IPS DF 4.7 (cell line): ENCODE results near the gene MYO16.

Source experiments
- DNase-seq: peaks from one replicate; pipeline ENCODE4 v3.0.0-alpha.2; 2013; ENCODE audit warnings: low spot score; ENCODE audit errors: extremely low read depth

Gene MYO16

DNA sequence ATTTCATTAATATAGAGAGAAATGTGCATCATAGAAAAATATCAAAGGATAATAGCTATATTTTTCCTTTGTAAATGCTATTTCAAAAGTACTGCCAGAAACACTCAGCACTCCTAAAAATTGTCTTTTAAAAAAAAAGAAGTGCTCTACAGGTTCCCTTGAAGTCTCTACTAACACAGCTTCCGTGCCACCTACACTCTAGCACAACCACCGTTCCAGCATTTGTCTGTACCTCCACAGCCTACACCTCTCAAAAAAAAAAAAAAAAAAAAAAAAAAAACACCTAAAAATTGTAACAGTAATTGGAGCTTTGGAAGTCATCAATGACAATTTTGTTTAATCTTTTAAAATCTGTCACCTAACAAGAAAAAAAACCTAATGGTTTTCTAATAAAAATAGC lies 485.6 kb downstream of the MYO16 start:
- no peak for DNase-seq

GRCh38 chr13:109118521-109118920 lies 489.1 kb downstream of the MYO16 start:
- DNase-seq: no peak

DNA sequence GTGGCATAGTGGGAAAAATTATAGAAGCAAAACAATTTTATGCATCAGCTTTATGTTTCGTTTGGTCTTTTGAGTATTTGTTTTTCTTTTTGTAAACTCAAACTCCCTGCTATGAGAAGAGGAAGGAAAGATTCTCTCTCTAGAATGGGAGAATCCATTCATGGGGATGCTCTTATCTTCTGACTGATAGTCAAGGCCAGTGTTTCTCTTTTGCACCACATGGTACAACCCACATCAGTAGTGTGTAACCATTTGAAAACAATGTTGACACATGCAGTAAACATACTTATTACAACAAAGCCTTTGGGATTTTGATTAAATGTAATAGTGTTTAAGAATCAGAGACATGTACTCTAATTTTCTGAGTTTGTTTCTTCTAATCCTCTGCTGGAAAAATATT lies 490.5 kb downstream of the MYO16 start:
- DNase-seq: no peak

DNA sequence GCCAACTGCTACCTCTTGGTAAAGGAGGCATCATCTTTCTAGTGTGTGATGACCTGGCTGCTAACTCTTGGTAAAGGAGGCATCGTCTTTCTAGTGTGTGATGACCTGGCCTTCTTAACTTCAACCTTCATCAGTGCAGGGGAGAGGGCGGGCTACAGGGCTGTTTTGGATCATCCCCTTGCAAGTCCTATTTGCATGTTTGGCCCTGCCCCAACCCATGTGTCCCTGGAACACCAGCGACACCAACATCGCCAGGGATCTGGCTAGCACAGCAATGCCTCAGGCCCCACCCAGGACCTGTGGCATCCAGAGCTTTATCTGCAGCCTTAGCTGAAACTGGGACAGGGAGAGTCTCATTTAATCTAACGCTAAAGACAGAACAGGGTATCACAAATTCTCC lies 492.4 kb downstream of the MYO16 start:
- DNase-seq: no peak

- no peak for DNase-seq
These were observed 494.6 kb downstream of the MYO16 start for GRCh38 chr13:109123971-109124370.

GRCh38 chr13:109126178-109126577 lies 496.8 kb downstream of the MYO16 start:
- DNase-seq: no peak

DNA sequence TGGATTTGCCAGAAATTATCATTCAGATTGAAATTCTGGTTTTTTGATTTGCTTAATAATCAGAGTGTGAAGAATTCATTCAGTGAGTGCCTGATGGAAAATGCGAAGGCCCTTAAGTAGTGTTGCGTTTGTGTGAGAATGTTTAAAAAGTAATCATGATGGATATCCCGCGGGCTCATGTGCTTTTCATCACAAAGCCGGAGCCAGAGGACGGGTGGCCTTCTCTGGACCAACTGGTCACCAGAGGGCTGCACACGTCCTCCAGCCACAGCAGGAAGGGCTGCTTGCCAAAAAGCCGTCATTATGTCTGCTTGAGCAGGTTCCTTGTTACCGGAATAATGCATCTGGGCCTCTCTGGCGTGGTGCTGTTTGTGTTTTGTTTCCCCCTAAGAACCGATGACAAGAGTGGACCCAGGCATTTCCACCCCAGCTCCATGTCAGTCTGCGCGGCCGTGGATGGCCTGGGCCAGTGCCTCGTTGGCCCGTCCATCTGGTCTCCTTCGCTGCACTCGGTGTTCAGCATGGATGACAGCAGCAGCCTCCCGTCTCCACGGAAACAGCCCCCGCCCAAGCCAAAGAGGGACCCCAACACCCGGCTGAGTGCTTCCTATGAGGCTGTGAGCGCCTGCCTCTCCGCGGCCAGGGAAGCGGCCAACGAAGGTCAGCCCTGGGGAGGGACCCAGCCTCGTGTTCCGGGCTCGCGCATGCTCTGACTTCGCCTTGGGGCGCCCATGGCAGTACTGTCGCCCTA lies 497.7 kb downstream of the MYO16 start:
- no peak for DNase-seq

- no peak for DNase-seq
These were observed 498.7 kb downstream of the MYO16 start for GRCh38 chr13:109128121-109128520.

DNA sequence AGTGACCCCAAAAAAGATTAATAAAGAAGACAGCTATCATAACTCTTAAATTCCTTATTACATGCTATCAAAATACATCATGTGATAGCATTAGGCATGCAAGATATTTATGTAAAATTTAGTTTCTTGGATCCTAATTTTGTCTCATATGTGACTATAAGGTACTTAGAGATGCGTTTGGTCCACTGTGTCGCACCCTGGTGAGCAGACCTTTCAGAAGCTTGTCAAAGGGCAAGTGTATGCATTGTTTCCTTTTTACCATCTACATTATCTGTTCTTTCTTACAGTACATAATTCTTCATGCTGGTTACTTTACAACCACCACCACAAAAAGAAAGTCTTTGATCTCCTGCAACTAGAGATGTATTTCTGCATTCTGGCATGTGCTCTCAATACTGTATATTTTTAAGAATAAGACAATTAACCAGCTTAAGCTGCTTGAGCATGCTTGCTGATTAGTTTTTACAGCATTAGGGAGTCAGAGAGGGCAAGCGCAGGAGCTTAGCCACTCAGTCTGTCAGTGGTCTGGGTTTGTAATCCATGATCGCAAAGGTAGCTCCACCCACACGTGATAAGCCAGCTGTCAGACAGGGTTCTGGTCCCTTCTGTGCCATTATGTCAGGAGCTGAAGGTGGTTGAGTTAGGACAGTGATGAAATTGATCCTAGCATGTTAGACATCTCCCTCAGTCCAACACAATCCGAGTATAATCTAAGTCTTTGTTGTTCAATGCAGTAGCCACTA lies 500.9 kb downstream of the MYO16 start:
- DNase-seq: no peak

GRCh38 chr13:109131698-109132257 lies 502.4 kb downstream of the MYO16 start:
- no peak for DNase-seq

GRCh38 chr13:109135018-109135417 lies 505.6 kb downstream of the MYO16 start:
- DNase-seq: no peak

DNA sequence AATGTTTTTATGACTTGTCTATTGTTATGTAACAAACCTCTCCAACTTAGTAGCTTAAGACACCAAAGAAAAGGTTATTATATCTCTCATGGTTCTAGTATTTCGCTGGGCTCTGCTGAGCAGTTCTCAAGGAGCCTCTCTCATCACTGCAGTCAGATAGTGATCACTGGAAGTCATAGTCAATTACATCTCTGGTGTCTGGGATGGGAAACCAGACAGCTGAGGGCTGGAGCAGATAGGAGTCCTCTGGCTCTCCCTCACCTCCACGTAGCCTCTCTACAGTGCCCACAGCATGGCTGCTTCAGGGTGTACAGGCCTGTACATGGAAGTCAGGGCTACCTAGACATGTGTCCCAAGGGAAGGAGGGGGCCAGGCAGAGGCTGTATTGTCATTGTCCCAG lies 507.5 kb downstream of the MYO16 start:
- no peak for DNase-seq

DNA sequence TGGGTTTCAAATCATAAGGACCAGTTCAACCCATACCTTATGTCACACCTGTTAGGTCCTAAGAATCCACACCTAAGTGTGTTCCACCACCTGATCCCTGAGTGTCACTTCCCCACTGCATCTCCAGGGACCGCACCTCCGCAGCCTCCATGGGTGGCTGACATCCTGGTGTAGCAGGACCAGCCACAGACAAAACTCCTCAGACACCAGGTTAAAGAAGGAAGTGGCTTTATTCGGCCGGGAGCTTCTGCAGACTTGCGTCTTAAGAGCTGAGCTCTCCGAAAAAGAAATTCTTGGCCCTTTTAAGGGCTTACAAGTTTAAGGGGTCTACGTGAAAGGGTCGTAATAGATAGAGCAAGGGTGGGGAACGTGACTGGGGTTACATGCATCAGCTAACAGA lies 509.9 kb downstream of the MYO16 start:
- DNase-seq: no peak

DNA sequence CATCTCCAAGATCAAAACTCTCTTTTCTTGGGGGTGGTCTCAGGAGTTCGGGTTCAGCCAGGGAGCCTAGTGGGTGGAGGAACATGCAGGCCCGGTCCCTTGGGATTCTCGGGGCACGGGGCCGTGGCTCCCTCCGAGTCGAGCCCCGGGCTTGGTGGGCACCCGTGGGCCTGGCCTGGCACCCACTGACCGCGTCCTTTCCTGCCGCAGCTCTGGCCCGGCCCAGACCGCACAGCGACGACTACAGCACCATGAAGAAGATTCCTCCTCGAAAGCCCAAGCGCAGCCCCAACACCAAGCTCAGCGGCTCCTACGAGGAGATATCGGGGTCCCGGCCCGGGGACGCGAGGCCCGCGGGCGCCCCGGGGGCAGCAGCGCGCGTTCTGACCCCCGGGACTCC lies 510.6 kb downstream of the MYO16 start:
- no peak for DNase-seq

DNA sequence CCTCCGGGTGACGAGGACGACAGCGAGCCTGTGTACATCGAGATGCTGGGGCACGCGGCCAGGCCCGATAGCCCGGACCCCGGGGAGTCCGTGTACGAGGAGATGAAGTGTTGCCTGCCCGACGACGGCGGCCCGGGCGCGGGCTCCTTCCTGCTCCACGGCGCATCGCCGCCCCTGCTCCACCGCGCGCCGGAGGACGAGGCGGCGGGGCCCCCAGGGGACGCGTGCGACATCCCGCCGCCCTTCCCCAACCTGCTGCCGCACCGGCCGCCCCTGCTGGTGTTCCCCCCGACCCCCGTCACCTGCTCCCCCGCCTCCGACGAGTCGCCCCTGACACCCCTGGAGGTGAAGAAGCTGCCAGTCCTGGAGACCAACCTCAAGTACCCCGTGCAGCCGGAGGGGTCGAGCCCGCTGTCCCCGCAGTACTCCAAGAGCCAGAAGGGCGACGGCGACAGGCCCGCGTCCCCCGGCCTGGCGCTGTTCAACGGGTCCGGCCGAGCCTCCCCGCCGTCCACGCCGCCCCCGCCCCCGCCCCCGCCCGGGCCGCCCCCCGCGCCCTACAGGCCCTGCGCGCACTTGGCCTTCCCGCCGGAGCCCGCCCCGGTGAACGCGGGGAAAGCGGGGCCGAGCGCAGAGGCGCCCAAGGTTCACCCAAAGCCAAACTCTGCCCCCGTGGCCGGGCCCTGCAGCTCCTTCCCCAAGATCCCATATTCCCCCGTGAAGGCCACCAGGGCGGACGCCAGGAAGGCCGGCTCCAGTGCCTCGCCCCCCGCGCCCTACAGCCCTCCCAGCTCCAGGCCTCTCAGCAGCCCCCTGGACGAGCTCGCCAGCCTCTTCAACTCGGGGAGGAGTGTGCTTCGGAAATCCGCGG lies 511.3 kb downstream of the MYO16 start:
- DNase-seq: no peak

GRCh38 chr13:109141706-109142105 lies 512.3 kb downstream of the MYO16 start:
- DNase-seq: no peak

GRCh38 chr13:109144693-109145437 lies 515.5 kb downstream of the MYO16 start:
- no peak for DNase-seq

GRCh38 chr13:109145631-109146030 lies 516.2 kb downstream of the MYO16 start:
- no peak for DNase-seq

- no peak for DNase-seq
These were observed 517.0 kb downstream of the MYO16 start for GRCh38 chr13:109146393-109146792.

DNA sequence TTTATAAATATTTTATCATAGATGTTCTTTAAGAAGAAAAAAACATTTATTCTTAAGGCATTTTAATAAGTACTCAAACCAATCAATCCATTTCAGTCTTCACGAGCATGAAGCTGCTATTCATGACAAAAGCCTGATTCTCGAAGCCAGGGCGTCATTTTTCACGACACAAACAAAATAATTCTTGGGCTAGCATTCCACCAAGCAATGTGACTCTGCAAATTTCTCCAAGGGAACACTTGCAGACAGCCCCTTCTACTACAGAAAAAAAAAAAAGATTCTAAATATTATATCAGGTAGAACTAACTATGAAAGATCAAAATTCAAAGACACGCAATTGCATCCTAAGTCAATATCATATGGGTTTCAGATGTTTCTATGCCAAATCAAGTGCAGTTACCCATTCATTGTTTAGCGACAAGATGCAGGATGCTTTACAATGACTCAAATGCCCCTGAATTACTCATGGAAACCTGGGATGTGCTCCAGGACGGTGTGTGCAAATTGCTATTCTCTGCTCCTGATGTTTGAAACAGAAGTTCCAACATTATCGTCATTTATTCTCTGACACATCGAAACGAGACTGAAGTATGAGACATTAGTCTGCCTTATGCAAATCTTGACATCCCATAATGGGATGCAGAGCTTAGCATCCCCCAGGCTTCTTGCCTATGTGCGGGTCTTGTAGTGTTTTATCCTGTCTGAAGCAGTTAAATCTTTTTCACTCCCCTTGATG lies 517.7 kb downstream of the MYO16 start:
- DNase-seq: no peak
